GM10847 (cell line): ENCODE measurements around the gene RNASE9.

Source experiments
- POLR2A ChIP-seq: IDR thresholded peaks from 2 replicates; pipeline ENCODE4 v1.6.1; 2011; ENCODE audit not compliant: insufficient read length; ENCODE audit errors: extremely low read depth

RNASE9 gene

GRCh38 chr14:20583908-20584307, 23.1 kb upstream of the RNASE9 start:
- TF ChIP-seq POLR2A = no peak

GRCh38 chr14:20583142-20583541, 22.3 kb upstream of the RNASE9 start:
- no peak for TF ChIP-seq POLR2A

GRCh38 chr14:20580242-20580641, 19.4 kb upstream of the RNASE9 start:
- TF ChIP-seq POLR2A = no peak

GRCh38 chr14:20578784-20579502, 18.1 kb upstream of the RNASE9 start:
- no peak for TF ChIP-seq POLR2A

GRCh38 chr14:20578325-20578724, 17.5 kb upstream of the RNASE9 start:
- TF ChIP-seq POLR2A = no peak

- TF ChIP-seq POLR2A = no peak
Measured at GRCh38 chr14:20569066-20569465, 8.2 kb upstream of the RNASE9 start.

- no peak for TF ChIP-seq POLR2A
Measured at GRCh38 chr14:20568393-20568792, 7.5 kb upstream of the RNASE9 start.

- TF ChIP-seq POLR2A = no peak
Measured at GRCh38 chr14:20564501-20564997, 3.7 kb upstream of the RNASE9 start.

GRCh38 chr14:20563971-20564370, 3.1 kb upstream of the RNASE9 start:
- TF ChIP-seq POLR2A = no peak

GRCh38 chr14:20559461-20559904, 1.4 kb downstream of the RNASE9 start:
- no peak for TF ChIP-seq POLR2A

- no peak for TF ChIP-seq POLR2A
Measured at GRCh38 chr14:20557212-20557542, 3.7 kb downstream of the RNASE9 start.

GRCh38 chr14:20556500-20557211, 4.2 kb downstream of the RNASE9 start:
- no peak for TF ChIP-seq POLR2A

GRCh38 chr14:20555845-20556244, 5.0 kb downstream of the RNASE9 start:
- TF ChIP-seq POLR2A = no peak

GRCh38 chr14:20553024-20553423, 7.8 kb downstream of the RNASE9 start:
- no peak for TF ChIP-seq POLR2A

GRCh38 chr14:20551606-20552005, 9.2 kb downstream of the RNASE9 start:
- no peak for TF ChIP-seq POLR2A

- no peak for TF ChIP-seq POLR2A
Measured at GRCh38 chr14:20550926-20551325, 9.9 kb downstream of the RNASE9 start.

- TF ChIP-seq POLR2A = no peak
Measured at GRCh38 chr14:20548414-20549158, 12.3 kb downstream of the RNASE9 start.

GRCh38 chr14:20546877-20547276, 14.0 kb downstream of the RNASE9 start:
- no peak for TF ChIP-seq POLR2A
